RWPE2 (cell line): Measurements from ENCODE around the gene VASP.

Experiments
- ATAC-seq: fragments of 200-7000 bp; cut with Tn5 transposase; 3 replicates; pipeline ENCODE4 v1.9.1; 2021; ENCODE audit warnings: low read depth
- DNase-seq: peaks from one replicate; pipeline ENCODE4 v3.0.0-alpha.2; 2020; ENCODE audit warnings: low spot score
- H3K27ac ChIP-seq: fragments of 450-650 bp; 2 replicates; pipeline ENCODE4 v1.5.1; 2017; ENCODE audit warnings: mild to moderate bottlenecking; ENCODE audit not compliant: poor library complexity, severe bottlenecking
- H3K27me3 ChIP-seq: fragments of 250-450 bp; sonication (Bioruptor Pico); 2 replicates; pipeline ENCODE4 v1.5.1; 2021; ENCODE audit warnings: mild to moderate bottlenecking, moderate library complexity; ENCODE audit not compliant: insufficient read depth, poor library complexity, severe bottlenecking
- H3K36me3 ChIP-seq: fragments of 250-450 bp; sonication (Bioruptor Pico); 2 replicates; pipeline ENCODE4 v1.5.1; 2020; ENCODE audit warnings: low read depth, mild to moderate bottlenecking, moderate library complexity
- H3K4me1 ChIP-seq: fragments of 250-450 bp; sonication (Bioruptor Pico); 2 replicates; pipeline ENCODE4 v1.5.1; 2021; ENCODE audit warnings: mild to moderate bottlenecking, moderate library complexity; ENCODE audit not compliant: insufficient read depth, poor library complexity, severe bottlenecking
- H3K4me3 ChIP-seq: fragments of 250-450 bp; sonication (Bioruptor Pico); 2 replicates; pipeline ENCODE4 v1.5.1; 2021; ENCODE audit warnings: mild to moderate bottlenecking, moderate library complexity; ENCODE audit not compliant: severe bottlenecking
- H3K9me3 ChIP-seq: fragments of 250-450 bp; sonication (Bioruptor Pico); 2 replicates; pipeline ENCODE4 v1.5.1; 2021; ENCODE audit warnings: mild to moderate bottlenecking, moderate library complexity; ENCODE audit not compliant: severe bottlenecking
- TF ChIP-seq, protein P1 (sequence below): fragments of 450-650 bp; IDR thresholded peaks from one replicate; pipeline ENCODE4 v1.5.1; 2017; ENCODE audit warnings: mild to moderate bottlenecking, moderate library complexity; ENCODE audit not compliant: poor library complexity, severe bottlenecking

Gene VASP

DNA sequence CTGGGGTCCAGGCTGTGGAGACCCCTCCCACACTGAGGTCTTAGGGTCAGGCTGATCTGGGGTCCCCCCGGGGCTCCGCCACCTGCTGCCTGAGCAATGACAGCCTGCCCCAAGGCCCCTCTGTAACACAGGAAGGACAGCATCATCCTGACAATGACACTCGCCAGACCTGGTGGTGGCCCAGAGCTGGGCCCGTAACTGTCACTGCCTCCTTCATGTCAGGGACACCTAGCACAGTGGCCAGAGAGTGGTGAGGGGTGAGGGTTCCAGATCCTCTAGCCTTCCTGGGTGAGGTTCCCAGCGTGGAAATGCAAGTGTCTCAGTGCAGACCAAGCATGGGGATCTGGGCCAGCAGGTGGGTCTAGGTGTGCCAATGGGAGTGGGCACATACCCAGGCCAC lies 49.6 kb downstream of the VASP start:
- Histone ChIP-seq H3K27ac (no peak overlapping the region), H3K4me1 (no peaks in the 10 kb centered on the region), H3K27me3 (no peaks in the 10 kb centered on the region), H3K36me3 (peaks cover 4% of the 10 kb centered on the region; the same call in 1 of the 2 replicates), H3K9me3 (no peaks in the 10 kb centered on the region), H3K4me3 (no peak overlapping the region)
- TF ChIP-seq, protein P1, sequence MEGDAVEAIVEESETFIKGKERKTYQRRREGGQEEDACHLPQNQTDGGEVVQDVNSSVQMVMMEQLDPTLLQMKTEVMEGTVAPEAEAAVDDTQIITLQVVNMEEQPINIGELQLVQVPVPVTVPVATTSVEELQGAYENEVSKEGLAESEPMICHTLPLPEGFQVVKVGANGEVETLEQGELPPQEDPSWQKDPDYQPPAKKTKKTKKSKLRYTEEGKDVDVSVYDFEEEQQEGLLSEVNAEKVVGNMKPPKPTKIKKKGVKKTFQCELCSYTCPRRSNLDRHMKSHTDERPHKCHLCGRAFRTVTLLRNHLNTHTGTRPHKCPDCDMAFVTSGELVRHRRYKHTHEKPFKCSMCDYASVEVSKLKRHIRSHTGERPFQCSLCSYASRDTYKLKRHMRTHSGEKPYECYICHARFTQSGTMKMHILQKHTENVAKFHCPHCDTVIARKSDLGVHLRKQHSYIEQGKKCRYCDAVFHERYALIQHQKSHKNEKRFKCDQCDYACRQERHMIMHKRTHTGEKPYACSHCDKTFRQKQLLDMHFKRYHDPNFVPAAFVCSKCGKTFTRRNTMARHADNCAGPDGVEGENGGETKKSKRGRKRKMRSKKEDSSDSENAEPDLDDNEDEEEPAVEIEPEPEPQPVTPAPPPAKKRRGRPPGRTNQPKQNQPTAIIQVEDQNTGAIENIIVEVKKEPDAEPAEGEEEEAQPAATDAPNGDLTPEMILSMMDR, result no peak
- DNase-seq (no peak), ATAC-seq (no peak)

DNA sequence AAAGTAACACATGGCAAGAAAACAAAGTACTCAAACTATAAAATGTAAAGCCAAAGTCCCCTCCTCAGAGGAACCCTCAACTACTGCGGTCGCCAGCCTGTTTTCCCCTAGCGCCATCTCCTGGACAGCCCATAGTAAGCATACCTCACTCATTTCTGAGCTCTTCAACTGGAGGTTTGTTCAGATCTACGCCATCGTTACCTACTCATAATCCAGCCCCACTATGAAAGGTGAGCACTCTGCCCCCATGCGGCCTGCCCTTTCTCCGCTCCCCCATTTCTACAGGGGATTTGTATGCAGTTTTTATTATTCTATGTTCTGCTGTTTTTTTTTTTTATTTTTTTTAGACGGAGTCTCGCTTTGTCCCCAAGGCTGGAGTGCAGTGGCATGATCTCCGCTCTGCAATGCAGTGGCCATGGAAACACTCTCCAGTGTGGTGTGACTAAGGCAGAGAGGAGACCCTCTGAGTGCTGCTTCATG lies 51.2 kb downstream of the VASP start:
- peak; percentile 77; the same call in 2 of the 3 replicates for ATAC-seq
- Histone ChIP-seq H3K4me3 (no peak overlapping the region), H3K4me1 (peaks cover 6% of the 10 kb centered on the region), H3K36me3 (0 out of 2 replicates have a peak, but pooled peaks cover 4% of the 10 kb centered on the region), H3K9me3 (no peaks in the 10 kb centered on the region), H3K27ac (no peak overlapping the region), H3K27me3 (no peaks in the 10 kb centered on the region)
- TF ChIP-seq, protein P1, result peak; percentile 70
- DNase-seq, result no peak

DNA sequence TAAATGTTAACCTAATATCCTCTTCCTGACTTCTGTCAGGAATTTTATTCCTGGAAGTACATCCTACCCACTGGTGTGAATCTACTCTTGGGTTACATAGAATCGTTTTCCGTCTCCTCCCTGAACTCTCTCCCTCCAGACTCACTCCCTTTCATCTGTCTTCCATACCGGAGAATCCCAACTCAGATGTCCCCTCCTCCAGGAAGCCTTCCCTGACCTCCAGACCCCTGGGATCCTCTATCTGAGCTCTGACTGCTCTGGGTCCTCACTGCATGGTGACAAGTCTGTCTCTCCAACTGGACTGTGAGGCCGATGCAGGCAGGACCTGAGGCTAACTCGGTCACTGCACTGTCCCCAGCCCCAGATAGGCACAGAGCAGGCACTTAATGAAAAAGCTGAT lies 52.8 kb downstream of the VASP start:
- Histone ChIP-seq H3K9me3 (no peaks in the 10 kb centered on the region), H3K4me1 (peaks cover 6% of the 10 kb centered on the region), H3K4me3 (no peak overlapping the region), H3K27me3 (no peaks in the 10 kb centered on the region), H3K36me3 (0 out of 2 replicates have a peak, but pooled peaks cover 4% of the 10 kb centered on the region), H3K27ac (no peak overlapping the region)
- DNase-seq (no peak), ATAC-seq (no peak)
- TF ChIP-seq, protein P1, result no peak

DNA sequence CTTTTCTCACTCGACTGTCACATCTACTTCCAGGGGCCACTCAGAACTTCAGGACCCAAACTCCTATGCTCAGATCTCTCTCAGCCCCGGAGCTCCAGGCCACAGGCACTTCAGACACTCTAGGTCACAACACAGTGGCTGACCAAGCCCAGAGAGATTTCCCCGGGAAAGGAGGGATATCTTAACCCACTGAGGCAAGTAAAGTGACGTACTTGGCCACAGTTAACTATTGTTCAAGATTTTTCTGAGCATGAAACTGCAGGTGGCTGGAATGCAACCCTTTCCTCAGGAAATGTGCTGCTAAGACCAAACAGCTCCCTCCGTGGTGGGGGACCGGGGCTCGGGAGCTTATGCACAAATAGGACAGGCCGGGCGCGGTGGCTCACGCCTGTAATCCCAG lies 53.4 kb downstream of the VASP start:
- 0 out of 2 replicates have a peak, but pooled peaks cover 4% of the 10 kb centered on the region for H3K36me3 ChIP-seq
- peaks cover 6% of the 10 kb centered on the region for H3K4me1 ChIP-seq

More for the DNA sequence above, 53.4 kb downstream of the VASP start:
- H3K27me3 ChIP-seq, result no peaks in the 10 kb centered on the region
- H3K27ac ChIP-seq, result no peak overlapping the region
- TF ChIP-seq, protein P1, result no peak
- no peak for ATAC-seq
- no peaks in the 10 kb centered on the region for H3K9me3 ChIP-seq
- DNase-seq, result no peak
- no peak overlapping the region for H3K4me3 ChIP-seq
